ENCODE results near the gene CLECL1.

DNA sequence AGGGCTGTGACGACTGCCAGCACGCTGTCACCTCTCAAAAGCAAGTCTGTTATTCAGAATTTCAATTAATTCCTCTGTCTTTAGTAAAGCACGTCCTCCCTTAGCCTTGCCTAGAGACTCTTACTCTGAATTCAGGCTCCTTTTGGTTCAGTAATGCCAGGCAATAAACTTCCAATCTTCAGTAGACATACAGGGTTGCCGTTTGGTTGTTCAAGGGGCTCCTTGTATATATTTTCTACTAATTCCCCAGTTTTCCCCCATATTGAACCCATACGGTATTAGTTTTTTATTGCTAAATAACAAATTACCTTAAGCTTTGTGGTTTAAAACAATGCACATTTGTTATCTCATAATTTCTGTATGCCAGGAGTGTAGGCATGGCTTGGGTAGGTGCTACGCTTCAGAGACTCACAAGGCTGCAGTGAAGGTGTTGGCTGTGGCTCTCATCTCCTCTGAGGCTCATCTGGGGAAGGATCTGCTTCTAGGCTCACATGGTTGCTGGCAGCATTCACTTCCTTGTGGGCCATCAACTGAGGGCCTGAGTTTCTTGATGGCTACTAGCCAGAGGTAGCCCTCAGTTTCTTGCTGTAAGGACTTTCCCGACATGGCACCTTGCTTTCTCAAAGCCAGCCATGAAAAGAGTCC lies 7.3 kb upstream of the CLECL1 start:
- TF ChIP-seq, protein P1, sequence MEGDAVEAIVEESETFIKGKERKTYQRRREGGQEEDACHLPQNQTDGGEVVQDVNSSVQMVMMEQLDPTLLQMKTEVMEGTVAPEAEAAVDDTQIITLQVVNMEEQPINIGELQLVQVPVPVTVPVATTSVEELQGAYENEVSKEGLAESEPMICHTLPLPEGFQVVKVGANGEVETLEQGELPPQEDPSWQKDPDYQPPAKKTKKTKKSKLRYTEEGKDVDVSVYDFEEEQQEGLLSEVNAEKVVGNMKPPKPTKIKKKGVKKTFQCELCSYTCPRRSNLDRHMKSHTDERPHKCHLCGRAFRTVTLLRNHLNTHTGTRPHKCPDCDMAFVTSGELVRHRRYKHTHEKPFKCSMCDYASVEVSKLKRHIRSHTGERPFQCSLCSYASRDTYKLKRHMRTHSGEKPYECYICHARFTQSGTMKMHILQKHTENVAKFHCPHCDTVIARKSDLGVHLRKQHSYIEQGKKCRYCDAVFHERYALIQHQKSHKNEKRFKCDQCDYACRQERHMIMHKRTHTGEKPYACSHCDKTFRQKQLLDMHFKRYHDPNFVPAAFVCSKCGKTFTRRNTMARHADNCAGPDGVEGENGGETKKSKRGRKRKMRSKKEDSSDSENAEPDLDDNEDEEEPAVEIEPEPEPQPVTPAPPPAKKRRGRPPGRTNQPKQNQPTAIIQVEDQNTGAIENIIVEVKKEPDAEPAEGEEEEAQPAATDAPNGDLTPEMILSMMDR (IDR thresholded peaks at IDR 0.05; ENCODE audit: low read depth, low read length, missing input control), result no peak
- TF ChIP-seq TAF1 (conservative IDR thresholded peaks at IDR 0.05), result no peak
- TF ChIP-seq FOXA1 (IDR thresholded peaks at IDR 0.05), result no peak
- TF ChIP-seq, protein P2, sequence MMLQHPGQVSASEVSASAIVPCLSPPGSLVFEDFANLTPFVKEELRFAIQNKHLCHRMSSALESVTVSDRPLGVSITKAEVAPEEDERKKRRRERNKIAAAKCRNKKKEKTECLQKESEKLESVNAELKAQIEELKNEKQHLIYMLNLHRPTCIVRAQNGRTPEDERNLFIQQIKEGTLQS (IDR thresholded peaks at IDR 0.05), result no peak
- TF ChIP-seq JUND (IDR thresholded peaks at IDR 0.05), result no peak
- TF ChIP-seq, protein P3, sequence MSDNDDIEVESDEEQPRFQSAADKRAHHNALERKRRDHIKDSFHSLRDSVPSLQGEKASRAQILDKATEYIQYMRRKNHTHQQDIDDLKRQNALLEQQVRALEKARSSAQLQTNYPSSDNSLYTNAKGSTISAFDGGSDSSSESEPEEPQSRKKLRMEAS (IDR thresholded peaks at IDR 0.05), result no peak
- TF ChIP-seq, protein P4, sequence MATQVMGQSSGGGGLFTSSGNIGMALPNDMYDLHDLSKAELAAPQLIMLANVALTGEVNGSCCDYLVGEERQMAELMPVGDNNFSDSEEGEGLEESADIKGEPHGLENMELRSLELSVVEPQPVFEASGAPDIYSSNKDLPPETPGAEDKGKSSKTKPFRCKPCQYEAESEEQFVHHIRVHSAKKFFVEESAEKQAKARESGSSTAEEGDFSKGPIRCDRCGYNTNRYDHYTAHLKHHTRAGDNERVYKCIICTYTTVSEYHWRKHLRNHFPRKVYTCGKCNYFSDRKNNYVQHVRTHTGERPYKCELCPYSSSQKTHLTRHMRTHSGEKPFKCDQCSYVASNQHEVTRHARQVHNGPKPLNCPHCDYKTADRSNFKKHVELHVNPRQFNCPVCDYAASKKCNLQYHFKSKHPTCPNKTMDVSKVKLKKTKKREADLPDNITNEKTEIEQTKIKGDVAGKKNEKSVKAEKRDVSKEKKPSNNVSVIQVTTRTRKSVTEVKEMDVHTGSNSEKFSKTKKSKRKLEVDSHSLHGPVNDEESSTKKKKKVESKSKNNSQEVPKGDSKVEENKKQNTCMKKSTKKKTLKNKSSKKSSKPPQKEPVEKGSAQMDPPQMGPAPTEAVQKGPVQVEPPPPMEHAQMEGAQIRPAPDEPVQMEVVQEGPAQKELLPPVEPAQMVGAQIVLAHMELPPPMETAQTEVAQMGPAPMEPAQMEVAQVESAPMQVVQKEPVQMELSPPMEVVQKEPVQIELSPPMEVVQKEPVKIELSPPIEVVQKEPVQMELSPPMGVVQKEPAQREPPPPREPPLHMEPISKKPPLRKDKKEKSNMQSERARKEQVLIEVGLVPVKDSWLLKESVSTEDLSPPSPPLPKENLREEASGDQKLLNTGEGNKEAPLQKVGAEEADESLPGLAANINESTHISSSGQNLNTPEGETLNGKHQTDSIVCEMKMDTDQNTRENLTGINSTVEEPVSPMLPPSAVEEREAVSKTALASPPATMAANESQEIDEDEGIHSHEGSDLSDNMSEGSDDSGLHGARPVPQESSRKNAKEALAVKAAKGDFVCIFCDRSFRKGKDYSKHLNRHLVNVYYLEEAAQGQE (IDR thresholded peaks at IDR 0.05), result no peak
- no peak for TF ChIP-seq SP1 (IDR thresholded peaks at IDR 0.05)
- no peak for TF ChIP-seq YY1 (IDR thresholded peaks at IDR 0.05)
- no peak for TF ChIP-seq RXRA (IDR thresholded peaks at IDR 0.05)
- TF ChIP-seq RAD21 (IDR thresholded peaks at IDR 0.05), result no peak
- no peak for TF ChIP-seq HNF4G (IDR thresholded peaks at IDR 0.05)

Data from liver (tissue), 3 donors.